GM12878 (cell line): ENCODE data around the gene AUNIP. TPM values are rescaled to one million over a fixed set of nuclear protein-coding genes. Genes with fewer than 3 reads are reported as not detected.

Experiments
- CREB1 ChIP-seq: IDR thresholded peaks from 2 replicates; pipeline ENCODE4 v1.6.1; 2012; ENCODE audit warnings: low read depth, mild to moderate bottlenecking, inconsistent platforms
- NR2F1 ChIP-seq: fragments of 450-650 bp; conservative IDR thresholded peaks from 2 replicates; pipeline ENCODE4 v1.6.1; 2017; ENCODE audit warnings: mild to moderate bottlenecking
- PBX3 ChIP-seq: IDR thresholded peaks from 2 replicates; pipeline ENCODE4 v1.6.1; 2011; ENCODE audit warnings: mild to moderate bottlenecking, low read depth, low read length, moderate library complexity; ENCODE audit not compliant: insufficient replicate concordance
- PKNOX1 ChIP-seq: fragments of 450-650 bp; IDR thresholded peaks from 2 replicates; pipeline ENCODE4 v1.6.1; 2016; ENCODE audit warnings: mild to moderate bottlenecking
- SKIL ChIP-seq: fragments of 450-650 bp; IDR thresholded peaks from 2 replicates; pipeline ENCODE4 v1.6.1; 2017; ENCODE audit warnings: mild to moderate bottlenecking, low read depth, inconsistent platforms; ENCODE audit not compliant: poor library complexity, severe bottlenecking
- STAT1 ChIP-seq: fragments of 450-650 bp; conservative IDR thresholded peaks from 2 replicates; pipeline ENCODE4 v1.6.1; 2014; ENCODE audit warnings: antibody characterized with exemption, mild to moderate bottlenecking
- ZBTB33 ChIP-seq: fragments of 450-650 bp; IDR thresholded peaks from 2 replicates; pipeline ENCODE4 v1.6.1; 2017; ENCODE audit warnings: mild to moderate bottlenecking
- ZNF274 ChIP-seq: IDR thresholded peaks from one replicate; pipeline ENCODE4 v1.8.0; 2011; ENCODE audit not compliant: insufficient read length, insufficient read depth
- ZNF687 ChIP-seq: fragments of 450-650 bp; IDR thresholded peaks from 2 replicates; pipeline ENCODE4 v1.6.1; 2017; ENCODE audit warnings: mild to moderate bottlenecking, moderate library complexity
- polyA plus RNA-seq, 11 experiments: library from polyadenylated mRNA; depleted of rRNA in 4 of 11; unstranded in 6 of 11; stranded (reverse) in 5 of 11; fragments of >200 nt; fragmentation: Nextera tagmentation in 4 of 11; fragmentation: Illumina TruSeq in 1 of 11; extraction: Ambion mirVana in 4 of 11; extraction: Trizol in 1 of 11; gene quantifications; 1 replicate in 1 of 11; 2 replicates in 10 of 11; pipeline versions ENCODE4 v1.2.1 to v1.2.3, GENCODE V29; 2011 to 2016; ENCODE audit warnings: inconsistent platforms in 2 of 11, missing spikeins in 2 of 11, low read depth in 1 of 11
- total RNA-seq, 4 experiments: library from RNA; depleted of rRNA in 3 of 4; stranded (reverse); fragments of >200 nt in 3 of 4; fragmentation: Illumina TruSeq in 1 of 4; extraction: Trizol in 1 of 4; gene quantifications; 2 replicates each; pipeline versions ENCODE4 v1.2.1 to v1.2.3, GENCODE V29; 2013 to 2021

Gene AUNIP
- total and polyA plus RNA-seq, 10 of the 15 experiments (the other 5 are each of a cell fraction or from before 2014, with no cell fraction given), result 3.9 to 20.0 (median 12.7) TPM

GRCh38 chr1:25802915-25803314 is 56.3 kb downstream of the AUNIP start (continued):
- TF ChIP-seq ZNF274 (no peak), STAT1 (no peak), CREB1 (no peak), PKNOX1 (peak; percentile 93), ZBTB33 (no peak), PBX3 (peak; percentile 70), SKIL (no peak), ZNF687 (no peak), NR2F1 (peak; percentile 32; the same call in 1 of the 2 replicates)
